ENCODE measurements around the gene CCDC97.

The CCDC97 gene

DNA sequence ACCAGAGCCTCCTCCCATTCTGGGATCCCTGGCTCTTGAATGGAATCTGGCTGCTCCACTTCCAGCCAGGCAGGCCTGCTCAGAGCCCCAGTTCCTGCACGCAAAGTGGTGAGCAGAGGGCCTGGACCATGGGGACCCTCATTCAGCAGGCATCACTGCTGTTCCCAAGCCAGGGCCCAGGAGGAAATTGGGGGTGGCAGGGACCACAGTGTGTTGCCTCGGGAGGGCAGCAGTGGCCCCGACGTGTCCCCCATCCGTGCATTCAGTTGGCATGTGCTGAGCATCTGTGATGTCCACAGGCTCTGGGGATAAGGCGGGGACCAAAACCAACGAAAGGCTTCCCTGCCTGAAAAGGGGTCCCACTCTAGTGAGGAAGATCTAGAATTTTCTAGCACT lies 11.2 kb downstream of the CCDC97 start:
- no peak for DNase-seq

DNA sequence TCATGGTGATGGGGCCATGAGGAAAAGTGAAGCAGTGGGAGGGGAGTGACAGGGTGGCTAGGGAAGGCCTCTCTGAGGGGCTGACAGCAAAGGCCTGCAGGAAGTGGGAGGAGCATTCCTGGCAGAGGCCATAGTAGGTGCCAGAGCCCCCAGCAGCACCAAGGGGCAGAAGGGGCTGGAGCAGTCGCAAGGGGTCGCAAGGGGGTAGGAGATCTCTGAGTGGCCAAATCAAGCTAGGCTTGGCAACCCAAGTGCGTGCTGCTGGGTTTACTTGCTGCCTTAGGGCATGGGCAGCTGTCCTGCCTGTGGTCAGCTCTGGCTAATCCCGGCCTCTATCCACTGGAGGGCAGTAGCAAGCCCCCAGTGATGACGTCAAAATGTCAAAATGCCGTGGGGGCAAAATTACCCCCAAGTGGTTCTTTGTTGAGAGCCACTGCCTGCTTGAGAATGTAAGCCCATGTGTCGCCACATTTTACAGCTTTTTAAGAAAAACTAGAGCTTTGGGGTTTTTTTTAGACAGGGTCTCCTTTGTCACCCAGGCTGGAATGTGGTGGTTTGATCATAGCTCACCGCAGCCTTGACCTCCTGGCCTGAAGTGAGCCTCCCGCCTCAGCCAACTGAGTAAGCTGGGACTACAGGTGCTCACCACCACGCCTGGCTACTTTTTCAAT lies 11.8 kb downstream of the CCDC97 start:
- no peak for DNase-seq

DNA sequence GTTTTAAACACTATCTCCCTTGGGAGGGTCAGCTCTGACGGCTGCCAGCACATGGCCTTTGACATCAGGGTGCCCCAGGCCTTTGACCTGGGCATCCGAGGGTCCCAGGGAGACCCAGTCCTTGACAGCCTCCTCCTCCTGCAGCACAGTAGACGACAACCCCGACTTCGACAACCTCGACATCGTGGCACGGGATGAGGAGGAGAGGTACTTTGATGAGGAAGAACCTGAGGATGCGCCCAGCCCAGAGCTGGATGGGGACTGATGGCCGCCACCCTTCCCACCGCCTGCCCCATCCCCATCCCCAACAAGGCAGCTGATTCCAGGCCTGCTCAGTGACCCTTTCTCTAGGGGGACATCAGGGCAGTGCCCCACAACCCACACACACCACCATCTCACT lies 12.5 kb downstream of the CCDC97 start:
- no peak for DNase-seq

DNA sequence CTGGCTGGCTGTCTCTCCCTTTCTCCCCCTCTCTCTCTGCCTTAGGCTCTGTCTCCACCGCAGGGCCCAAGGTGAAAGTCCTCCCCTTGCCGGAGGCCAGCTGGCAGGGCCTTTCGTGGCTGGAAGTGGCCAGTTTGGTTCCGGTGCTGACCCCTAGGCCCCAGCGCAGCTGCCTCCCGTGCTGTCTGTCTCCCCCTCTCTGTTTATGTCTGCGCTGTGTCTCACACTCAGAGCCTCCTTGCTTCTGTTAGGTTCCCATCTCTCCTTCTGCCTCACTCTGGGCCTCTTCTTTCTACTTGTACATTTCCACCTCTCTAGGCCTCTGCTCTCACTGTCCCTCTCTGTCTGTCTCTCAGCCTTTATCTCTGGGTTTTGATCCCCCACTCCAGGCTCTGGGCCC lies 13.1 kb downstream of the CCDC97 start:
- no peak for DNase-seq

DNA sequence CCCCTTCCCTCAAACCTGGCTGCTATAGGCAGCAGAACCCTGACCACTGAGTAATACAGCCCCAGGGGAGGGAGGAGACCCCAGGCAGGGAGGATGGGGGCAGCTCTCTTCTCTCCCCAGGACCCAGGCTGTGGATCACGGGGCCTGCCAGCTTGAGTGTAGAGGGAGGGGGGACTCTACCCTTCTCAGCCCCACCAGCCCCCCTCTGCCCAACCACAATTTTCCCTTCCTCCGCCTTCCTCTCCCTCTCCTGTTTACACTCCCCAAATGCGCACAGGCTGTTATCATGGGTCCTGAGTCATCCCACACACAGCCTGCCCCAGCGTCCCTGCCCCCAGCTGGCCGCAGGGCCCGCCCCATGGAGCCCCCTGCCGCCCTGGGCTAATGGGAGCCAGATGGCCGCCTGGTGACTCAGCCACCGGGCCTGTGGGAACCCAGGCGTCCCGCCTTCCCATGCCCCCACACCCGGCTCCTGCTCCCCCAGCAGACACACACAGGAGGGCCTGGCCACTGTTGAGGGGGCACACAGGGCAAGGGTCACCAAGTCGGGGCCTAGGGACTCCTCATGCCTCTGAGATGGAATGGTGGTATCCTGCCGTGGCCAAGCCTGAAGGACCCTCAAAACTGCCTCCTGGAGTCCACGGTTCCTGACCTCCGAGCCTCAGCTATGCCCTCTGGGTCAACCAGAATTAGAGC lies 13.6 kb downstream of the CCDC97 start:
- no peak for DNase-seq

DNA sequence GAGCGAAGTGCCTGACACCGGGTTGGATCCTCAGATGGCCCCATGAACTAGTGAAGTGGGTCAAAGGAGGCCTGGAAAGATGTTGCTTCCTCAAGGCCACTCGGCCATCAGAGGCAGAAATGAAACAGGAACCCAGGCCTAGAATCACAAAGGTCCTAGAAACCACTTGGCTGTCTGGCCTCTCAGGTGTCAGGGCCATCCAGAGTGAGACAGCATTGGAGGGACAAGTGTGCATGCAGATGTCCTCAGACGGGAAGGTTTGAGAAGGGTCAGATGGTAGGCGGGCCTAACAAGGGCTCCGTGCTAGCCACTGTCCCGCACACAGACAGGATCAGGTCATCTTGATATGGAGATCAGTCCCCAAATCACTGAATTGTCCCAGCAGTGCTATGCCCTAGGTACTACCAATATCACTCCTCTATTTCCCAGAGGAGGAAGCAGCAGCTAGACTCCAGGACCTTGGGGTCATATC lies 14.3 kb downstream of the CCDC97 start:
- no peak for DNase-seq

DNA sequence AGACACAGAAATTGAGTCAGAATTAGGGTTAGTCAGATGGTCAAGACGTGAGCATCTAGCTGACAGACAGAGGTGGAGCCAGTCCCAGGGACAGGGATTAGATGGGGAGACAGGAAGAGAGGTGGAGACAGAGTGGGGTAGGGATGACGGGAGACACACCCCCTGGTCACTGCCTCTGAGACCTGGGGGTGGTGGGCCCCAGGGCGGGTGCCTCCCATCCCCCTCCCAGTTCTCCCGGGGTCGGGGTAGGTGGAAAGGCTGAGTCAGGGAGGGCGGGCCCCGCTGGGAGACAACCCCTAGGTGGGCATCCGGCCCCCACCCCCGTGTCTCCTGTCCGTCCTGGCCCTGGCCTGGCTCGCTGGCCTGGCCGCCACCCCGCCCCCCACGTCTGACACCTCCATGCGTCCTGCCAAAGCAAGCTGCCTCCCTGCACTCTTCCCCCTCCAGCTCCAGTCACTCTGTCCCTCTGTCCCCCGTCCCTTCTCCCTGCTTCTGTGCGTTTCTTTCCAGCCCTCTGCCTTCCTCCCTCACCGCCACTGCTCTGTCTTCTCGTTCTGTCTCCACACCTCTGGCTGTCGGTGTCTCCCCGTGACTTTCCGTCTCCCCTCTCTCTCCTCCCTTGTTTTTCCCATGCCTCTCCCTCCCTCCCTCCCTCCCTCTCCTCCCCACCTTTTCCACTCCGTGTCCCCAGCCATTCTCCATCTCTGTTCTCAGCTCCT lies 15.1 kb downstream of the CCDC97 start:
- peak; percentile 42 for DNase-seq

DNA sequence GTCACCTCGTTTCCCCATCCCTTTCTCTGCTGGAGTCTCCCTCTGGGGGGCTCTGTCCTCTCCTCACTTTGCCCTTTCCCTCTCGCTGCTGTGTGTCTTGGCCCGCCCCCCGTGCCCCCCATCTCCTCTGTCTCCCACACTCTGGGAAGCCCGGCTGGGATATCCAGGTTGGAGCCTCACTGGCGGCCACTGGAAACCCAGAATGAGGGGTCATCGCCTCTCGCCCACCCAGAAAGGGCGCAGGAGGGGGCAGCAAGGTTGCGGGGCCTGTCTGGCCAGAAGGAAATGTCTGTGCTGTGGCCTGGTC lies 15.6 kb downstream of the CCDC97 start:
- DNase-seq: no peak

DNA sequence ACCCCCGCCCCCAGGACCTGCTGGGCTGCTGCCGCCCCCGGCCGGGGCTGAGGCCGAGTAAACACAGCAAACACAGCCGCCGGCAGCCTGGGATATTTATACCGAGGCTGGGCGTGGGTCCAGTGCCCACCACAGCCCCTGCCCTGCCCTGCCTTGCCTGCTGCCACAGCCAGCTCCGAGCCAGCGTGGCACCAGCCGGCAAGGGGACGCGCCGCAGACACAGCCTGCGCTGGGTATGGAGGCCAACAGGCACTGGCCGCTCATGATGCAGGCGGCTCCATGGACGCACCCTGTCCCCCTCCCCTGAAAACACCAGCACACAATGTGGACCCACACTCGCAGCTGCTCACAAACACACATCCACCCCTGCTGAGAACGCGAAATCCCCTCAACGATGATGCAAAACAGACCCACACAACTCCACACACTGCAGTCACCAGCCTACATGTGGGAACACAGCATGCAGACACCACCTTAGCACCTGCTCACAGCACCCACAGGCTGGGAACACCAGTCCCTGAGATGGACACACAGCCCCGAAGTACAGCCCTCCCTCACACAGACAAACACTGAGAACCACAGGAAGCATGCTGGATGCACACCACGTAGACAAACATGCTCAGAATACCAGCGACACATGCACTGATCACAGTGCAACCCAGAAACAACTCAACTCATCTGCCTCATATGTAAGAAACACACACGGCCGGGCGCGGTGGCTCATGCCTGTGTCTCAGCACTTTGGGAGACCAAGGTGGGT lies 16.2 kb downstream of the CCDC97 start:
- DNase-seq: peak; percentile 54

DNA sequence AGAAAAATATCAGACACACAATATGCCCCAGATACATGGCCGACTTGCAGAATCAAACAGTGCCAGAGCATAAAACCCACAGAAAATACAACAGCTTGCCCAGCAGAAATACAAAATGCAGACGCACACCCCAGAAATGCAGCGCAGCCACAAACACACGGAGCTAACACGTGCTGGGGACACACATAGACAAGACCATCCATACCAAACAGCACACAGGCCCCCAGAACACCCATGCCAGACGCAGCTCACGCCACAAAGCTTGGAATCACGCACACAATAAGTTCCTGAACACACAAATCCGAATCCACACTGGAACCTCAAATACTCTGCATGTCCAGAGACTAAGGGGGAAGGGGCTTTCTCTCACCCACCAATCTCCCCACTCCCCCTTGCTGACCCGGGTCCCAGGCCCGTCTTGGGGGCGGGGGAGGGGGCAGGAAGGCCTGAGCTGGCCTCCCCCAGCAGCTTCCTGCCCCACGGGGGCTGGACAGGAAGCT lies 17.2 kb downstream of the CCDC97 start:
- DNase-seq: no peak

DNA sequence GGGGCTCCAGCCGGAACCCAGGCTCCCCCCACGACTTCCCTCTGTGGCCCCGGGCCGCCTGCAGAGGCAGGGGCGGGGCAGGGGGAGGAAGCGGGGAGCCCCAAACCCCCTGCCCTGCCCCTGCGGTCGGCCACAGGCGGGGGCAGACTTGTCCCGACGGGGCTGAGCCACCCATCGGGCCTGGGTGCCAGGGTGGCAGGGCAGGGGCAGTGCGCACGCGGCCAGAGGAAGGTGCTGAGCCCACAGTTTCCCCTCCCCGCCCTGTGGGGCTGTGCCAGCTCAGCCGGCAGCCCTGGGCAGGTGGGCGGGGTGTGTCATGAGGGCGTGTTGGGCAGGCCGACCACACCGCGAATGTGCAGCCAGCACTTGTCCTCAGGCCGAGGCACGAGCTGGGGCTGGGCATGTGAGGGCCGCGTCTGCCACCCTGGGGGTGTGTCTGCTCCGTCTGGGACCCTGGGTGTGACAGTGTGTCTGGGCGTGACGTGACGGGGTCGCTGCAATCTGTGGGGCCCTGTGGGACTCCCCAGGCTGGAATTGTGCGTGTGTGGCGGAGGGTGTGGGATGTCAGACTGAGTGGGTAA lies 17.7 kb downstream of the CCDC97 start:
- DNase-seq: peak; percentile 91

DNA sequence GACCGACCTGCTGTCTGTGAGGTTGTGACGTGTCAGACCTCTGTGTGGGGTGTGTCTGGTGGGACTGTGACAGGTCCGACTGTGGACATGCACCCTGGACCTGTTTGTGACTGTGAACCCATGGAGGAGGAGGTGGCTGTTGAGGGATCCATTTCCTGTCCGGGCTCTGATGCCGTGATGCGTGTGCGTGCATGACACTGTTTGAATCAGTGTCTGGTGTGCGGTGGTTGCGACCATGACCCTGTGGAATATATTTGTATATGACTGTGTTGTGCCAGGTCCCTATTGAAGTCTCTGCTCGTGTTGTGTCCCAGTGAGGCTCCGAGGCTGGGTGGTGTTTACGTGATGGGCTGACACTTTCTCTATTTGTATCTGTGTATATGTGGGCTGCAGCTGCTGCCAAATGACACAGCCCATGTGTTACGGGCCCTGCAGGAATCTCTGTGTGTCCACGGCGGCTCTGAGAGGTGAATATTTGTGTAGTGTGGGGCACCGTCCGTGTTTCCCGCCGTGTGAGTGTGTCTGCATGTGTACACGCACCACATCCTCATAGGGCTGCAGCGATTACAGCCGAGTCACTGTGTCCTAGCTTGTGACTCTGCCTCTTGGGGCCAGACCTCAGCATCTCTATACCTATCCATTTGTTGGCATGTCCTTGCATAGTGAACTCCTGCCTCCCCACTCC lies 18.3 kb downstream of the CCDC97 start:
- peak; percentile 70 for DNase-seq

DNA sequence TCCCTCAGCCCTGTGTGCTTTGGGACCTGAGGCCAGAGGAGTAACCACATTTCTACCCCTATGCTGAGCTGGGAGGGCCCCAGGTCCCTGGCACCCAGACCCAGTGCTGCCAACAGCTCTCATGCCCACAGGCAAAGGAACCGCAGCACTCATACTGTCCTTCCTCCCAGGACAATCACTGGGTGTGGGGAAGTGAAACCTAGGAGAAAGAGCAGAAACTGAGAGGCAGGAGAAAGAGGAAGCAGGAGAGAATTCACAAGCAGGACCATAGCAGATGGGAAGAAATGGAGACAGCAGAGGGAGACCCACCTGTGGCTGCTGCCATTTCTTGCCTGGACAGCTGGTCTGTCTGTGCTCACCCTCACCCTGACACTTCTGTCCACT lies 18.9 kb downstream of the CCDC97 start:
- DNase-seq: no peak

DNA sequence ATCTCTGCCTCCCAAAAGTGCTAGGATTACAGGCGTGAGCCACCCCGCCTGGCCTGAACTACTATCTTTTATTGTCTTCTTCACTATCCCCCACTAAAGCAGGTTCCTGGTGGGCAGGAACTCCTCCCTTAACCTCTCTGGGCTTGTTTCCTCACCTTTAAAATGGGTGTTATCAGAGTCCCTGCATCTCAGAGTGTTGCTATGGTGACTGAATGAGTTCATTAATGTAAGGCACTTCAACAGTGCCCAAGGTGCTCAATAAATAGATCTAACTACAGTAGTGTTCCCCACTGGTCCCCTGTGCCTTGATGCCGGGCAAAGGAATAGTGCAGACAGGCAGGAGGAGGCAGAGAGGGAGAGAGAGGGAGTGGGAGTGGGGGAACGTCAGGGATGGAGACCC lies 20.5 kb downstream of the CCDC97 start:
- no peak for DNase-seq

DNA sequence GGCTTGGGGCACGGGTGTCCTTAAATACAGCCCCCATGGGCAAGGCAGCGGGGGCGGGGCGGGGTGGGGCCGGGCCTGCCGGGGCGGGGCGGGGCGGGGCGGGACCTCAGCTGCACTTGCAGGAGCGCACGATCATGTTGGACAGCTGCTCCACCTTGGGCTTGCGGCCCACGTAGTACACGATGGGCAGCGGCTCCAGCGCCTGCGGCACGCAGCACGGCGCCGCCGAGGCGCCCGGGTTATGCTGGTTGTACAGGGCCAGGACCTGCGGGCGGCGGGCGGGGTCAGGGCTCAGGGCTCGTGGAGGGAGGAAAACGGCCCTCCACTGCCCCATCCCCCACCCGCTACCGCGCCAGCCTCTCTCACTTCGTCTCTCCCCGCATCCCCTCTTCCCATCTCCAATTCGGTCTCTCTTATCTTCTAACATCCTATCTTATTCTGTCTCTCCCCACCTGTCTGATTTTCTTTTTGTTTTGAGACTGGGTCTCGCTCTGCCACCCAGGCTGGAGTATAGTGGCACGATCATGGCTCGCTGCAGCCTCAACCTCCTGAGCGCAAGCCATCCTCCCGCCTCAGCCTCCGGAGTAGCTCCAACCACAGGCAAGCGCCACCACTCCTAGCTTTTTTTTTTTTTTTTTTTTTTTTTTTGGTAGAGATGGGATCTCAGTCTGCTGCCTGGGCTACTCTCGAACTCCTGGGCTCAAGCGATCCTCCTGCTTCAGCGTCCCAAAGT lies 21.1 kb downstream of the CCDC97 start:
- no peak for DNase-seq

DNA sequence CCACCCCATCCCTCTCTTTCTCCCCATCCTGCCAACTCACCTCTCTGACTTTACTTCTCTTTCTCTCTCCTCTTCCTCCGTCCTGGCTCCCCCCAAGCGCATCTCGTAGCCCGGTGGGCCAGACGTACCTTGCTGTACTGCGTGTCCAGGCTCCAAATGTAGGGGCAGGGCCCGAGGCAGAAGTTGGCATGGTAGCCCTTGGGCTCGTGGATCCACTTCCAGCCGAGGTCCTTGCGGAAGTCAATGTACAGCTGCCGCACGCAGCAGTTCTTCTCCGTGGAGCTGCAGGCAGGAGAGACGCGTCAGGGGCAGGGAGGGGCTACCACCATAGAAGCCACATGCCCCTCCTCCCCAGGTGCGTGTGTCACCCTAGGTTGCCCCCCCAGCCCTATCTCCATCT lies 22.0 kb downstream of the CCDC97 start:
- no peak for DNase-seq

DNA sequence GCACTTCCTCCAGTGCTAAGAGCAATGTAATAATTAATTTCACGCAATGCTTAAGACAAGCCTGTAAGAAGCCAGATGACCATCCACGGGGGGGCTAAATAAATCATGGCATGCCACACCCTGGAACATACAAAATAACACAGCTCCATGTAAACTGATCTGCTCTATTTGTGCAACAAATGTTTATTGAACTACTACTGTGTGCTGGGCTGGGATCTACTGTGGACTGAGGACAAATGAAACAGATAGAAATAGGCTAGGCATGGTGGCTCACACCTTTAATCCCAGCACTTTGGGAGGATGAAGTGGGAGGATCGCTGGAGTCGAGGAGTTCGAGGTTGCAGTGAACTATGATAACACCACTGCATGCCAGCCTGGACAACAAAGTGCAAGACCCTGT lies 22.5 kb downstream of the CCDC97 start:
- no peak for DNase-seq

DNA sequence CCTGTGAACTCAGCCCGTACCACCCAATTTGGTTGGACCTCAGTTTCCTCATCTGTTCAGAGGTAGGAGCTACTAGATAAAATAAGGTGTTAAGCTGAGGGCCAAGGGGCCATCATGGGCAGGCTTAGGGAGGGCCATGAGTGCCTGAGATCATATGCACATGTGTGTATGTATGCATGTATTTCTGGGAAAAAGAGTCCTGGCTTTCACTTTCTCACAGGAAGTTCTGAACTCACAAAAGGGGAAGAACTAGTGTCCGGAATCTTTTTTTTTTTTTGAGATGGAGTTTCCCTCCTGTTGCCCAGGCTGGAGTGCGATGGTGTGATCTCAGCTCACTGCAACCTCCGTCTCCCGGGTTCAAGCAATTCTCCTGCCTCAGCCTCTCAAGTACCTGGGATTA lies 24.8 kb downstream of the CCDC97 start:
- no peak for DNase-seq

DNA sequence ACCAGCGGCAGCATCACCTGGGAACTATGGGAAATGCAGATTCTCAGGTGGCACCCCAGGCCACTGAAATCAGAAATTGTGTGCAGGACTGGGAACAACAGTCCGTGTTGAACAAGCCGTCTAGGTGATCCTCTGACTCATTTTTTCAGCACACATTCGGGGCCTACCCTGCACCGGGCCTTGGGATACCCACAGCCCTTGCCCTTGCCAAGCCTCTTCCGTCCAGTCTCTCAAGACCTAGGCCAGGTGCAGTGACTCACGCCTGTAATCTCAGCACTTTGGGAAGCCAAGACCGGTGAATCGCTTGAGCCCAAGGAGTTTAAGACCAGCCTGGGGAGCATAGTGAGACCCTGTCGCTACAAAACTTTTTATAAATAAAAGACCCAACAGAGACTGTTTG lies 25.5 kb downstream of the CCDC97 start:
- DNase-seq: no peak

DNA sequence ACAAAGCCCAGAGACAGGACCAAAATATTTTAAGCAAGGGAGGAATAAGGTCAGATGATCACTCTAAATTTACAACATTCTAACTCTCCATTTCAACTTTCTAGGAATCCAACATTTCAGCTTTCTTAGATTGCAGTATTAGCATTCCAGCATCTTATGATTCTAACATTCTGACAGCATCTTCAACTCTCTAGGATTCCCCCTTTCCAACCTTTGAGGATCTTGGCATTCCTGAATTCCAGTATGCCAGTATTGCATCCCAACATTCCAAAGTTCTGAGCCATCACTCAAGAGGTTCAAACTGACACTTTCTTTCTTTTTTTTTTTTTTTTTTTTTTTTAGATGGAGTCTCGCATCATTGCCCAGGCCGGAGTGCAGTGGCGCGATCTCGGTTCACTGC lies 30.0 kb downstream of the CCDC97 start:
- DNase-seq: no peak

DNA sequence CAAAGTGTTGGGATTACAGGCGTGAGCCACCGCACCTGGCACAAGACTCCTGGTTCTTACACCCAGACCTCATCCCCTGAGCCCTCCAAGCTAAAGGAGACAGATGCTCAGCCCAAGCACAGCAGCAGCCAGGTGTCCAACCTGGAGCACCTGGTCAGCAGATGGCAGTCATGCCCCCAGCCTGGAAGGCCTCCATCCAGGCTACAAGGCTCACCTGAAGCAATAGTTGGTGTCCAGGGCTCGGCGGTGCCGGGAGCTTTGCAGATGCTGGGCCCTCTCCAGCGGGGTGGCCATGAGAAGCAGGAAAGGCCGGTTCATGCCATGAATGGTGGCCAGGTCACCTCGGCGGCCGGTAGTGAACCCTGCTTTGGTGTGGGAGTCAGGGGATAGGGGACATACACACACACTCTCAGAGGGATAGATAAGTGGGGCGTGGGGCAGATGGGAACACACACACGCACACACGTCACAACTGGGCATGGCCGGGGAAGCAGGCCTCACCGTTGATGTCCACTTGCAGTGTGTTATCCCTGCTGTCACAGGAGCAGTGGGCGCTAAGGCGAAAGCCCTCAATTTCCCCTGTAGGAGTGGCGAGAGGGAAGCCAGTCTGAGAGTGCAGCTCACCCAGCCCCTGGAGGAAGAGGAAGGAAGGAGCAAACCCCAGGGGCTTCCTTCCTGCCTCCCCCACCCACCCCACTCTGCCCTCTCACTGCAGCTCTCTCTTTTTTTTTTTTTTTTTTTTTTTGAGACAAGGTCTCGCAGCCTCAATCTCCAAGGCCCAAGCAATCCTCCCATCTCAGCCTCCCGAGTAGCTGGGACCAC lies 31.9 kb downstream of the CCDC97 start:
- DNase-seq: no peak
